K562 (cell line): ENCODE data around the gene SDK1.

Experiments used
- CEBPG ChIP-seq, 3 experiments: fragments of 200-800 bp in 1 of 3; sonication (Bioruptor generic) in 1 of 3; sonication (generic) in 1 of 3; formaldehyde crosslinking in 1 of 3; IDR thresholded peaks in 2 of 3; conservative IDR thresholded peaks in 1 of 3; 2 replicates each; pipeline versions ENCODE4 v1.6.1 to v1.8.0; 2016 to 2022; ENCODE audit warnings: missing compliant biosample characterization in 2 of 3, missing genetic modification characterization in 2 of 3, mild to moderate bottlenecking in 1 of 3, missing genetic modification reagents in 1 of 3
- EZH2 ChIP-seq: IDR thresholded peaks from 2 replicates; pipeline ENCODE4 v1.6.1; 2012; ENCODE audit warnings: low read depth, mild to moderate bottlenecking, inconsistent platforms, low read length, borderline replicate concordance
- GATA2 ChIP-seq: sonication (generic); formaldehyde crosslinking; IDR thresholded peaks from 2 replicates; pipeline ENCODE4 v1.4.0; 2020; ENCODE audit warnings: mild to moderate bottlenecking, missing genetic modification reagents
- IRF1 ChIP-seq: sonication (generic); formaldehyde crosslinking; IDR thresholded peaks from 2 replicates; pipeline ENCODE4 v1.8.0; 2022; ENCODE audit warnings: missing genetic modification reagents, mild to moderate bottlenecking, borderline replicate concordance
- POLR2A ChIP-seq: fragments of 450-650 bp; conservative IDR thresholded peaks from 2 replicates; pipeline ENCODE4 v1.6.1; 2016
- TF ChIP-seq, protein P1 (sequence below): sonication (generic); formaldehyde crosslinking; IDR thresholded peaks from 2 replicates; pipeline ENCODE4 v1.8.1; 2023; ENCODE audit warnings: mild to moderate bottlenecking, missing genetic modification reagents, moderate library complexity
- TF ChIP-seq, protein P2 (sequence below): fragments of 200-400 bp; formaldehyde crosslinking; IDR thresholded peaks from 2 replicates; pipeline ENCODE4 v1.6.1; 2017; ENCODE audit warnings: mild to moderate bottlenecking, low read depth, low read length, moderate library complexity

GRCh38 chr7:3978839-3979238 lies 677.8 kb downstream of the SDK1 start:
- no peak for TF ChIP-seq IRF1 (CRISPR knock-in tag)
- TF ChIP-seq POLR2A: no peak
- TF ChIP-seq, protein P1, sequence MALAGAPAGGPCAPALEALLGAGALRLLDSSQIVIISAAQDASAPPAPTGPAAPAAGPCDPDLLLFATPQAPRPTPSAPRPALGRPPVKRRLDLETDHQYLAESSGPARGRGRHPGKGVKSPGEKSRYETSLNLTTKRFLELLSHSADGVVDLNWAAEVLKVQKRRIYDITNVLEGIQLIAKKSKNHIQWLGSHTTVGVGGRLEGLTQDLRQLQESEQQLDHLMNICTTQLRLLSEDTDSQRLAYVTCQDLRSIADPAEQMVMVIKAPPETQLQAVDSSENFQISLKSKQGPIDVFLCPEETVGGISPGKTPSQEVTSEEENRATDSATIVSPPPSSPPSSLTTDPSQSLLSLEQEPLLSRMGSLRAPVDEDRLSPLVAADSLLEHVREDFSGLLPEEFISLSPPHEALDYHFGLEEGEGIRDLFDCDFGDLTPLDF (CRISPR knock-in tag): no peak
- TF ChIP-seq, protein P2, sequence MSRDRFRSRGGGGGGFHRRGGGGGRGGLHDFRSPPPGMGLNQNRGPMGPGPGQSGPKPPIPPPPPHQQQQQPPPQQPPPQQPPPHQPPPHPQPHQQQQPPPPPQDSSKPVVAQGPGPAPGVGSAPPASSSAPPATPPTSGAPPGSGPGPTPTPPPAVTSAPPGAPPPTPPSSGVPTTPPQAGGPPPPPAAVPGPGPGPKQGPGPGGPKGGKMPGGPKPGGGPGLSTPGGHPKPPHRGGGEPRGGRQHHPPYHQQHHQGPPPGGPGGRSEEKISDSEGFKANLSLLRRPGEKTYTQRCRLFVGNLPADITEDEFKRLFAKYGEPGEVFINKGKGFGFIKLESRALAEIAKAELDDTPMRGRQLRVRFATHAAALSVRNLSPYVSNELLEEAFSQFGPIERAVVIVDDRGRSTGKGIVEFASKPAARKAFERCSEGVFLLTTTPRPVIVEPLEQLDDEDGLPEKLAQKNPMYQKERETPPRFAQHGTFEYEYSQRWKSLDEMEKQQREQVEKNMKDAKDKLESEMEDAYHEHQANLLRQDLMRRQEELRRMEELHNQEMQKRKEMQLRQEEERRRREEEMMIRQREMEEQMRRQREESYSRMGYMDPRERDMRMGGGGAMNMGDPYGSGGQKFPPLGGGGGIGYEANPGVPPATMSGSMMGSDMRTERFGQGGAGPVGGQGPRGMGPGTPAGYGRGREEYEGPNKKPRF: no peak
- no peak for TF ChIP-seq CEBPG (CRISPR knock-in tag; IDR thresholded peaks at IDR 0.05)
- no peak for TF ChIP-seq CEBPG (tag; conservative IDR thresholded peaks at IDR 0.05 in 1 of 2, IDR thresholded peaks at IDR 0.05 in 1 of 2)
- no peak for TF ChIP-seq GATA2
- no peak for TF ChIP-seq EZH2
